PC-9 (cell line): ENCODE data around the gene CCDC85B. TPM values are rescaled to one million over a fixed set of nuclear protein-coding genes. Genes with fewer than 3 reads are reported as not detected.

Experiments
- BruUV-seq: library from RNA; stranded (reverse); fragments of 400-500 nt; replicated peaks from 2 replicates; lab custom pipeline; 2021; lab: Mats Ljungman, UMichigan
- CTCF ChIA-PET: fragments of 300-600 bp; sonication (Branson Sonifier 250); formaldehyde crosslinking; loops from one replicate; lab custom pipeline; 2022; ENCODE audit warnings: antibody characterized with exemption; lab: Charles Lee
- POLR2A ChIA-PET: fragments of 300-600 bp; sonication (Branson Sonifier 250); formaldehyde crosslinking; loops from one replicate; lab custom pipeline; 2022; ENCODE audit warnings: antibody characterized with exemption; ENCODE audit not compliant: unreplicated experiment; lab: Charles Lee
- DNase-seq, 2 experiments: peaks; one replicate each; pipeline versions ENCODE4 v3.0.0 to v3.0.0-alpha.2; 2015 to 2022; ENCODE audit warnings: mixed read lengths in 1 of 2
- H2AFZ ChIP-seq: fragments of 200-600 bp; sonication (generic); 2 replicates; pipeline ENCODE4 v1.8.1; 2017; ENCODE audit warnings: antibody characterized with exemption
- H3F3A ChIP-seq: fragments of 200-600 bp; sonication (generic); 2 replicates; pipeline ENCODE4 v1.8.1; 2017; ENCODE audit warnings: antibody characterized with exemption, mild to moderate bottlenecking, low read depth; ENCODE audit not compliant: insufficient read depth
- H3K27ac ChIP-seq: fragments of 200-600 bp; sonication (generic); 2 replicates; pipeline ENCODE4 v1.6.1; 2016; ENCODE audit warnings: mixed run types
- H3K27me3 ChIP-seq: fragments of 200-600 bp; sonication (generic); 2 replicates; pipeline ENCODE4 v1.6.1; 2016; ENCODE audit warnings: low read depth, mixed run types; ENCODE audit not compliant: insufficient read depth
- H3K36me3 ChIP-seq: fragments of 200-600 bp; sonication (generic); 2 replicates; pipeline ENCODE4 v1.6.1; 2016; ENCODE audit warnings: low read depth, mixed run types
- H3K4me1 ChIP-seq: fragments of 200-600 bp; sonication (generic); replicated peaks from 2 replicates; pipeline ENCODE4 v1.6.1; 2016; ENCODE audit warnings: mixed run types; ENCODE audit not compliant: insufficient read depth
- H3K4me2 ChIP-seq: fragments of 200-600 bp; sonication (generic); 2 replicates; pipeline ENCODE4 v1.6.1; 2017; ENCODE audit warnings: mixed run types
- H3K4me3 ChIP-seq: fragments of 200-600 bp; sonication (generic); 2 replicates; pipeline ENCODE4 v1.6.1; 2016; ENCODE audit warnings: mixed run types
- H3K79me2 ChIP-seq: fragments of 200-600 bp; sonication (generic); 2 replicates; pipeline ENCODE4 v1.6.1; 2017; ENCODE audit warnings: low read depth, mixed run types
- H3K9me2 ChIP-seq: fragments of 200-600 bp; sonication (generic); 2 replicates; pipeline ENCODE4 v1.8.1; 2017; ENCODE audit warnings: mild to moderate bottlenecking; ENCODE audit not compliant: insufficient read depth
- H3K9me3 ChIP-seq: fragments of 200-600 bp; sonication (generic); 2 replicates; pipeline ENCODE4 v1.8.1; 2016; ENCODE audit warnings: low read depth; ENCODE audit not compliant: insufficient read depth
- H4K20me1 ChIP-seq: fragments of 200-600 bp; sonication (generic); 2 replicates; pipeline ENCODE4 v1.8.1; 2017; ENCODE audit not compliant: insufficient read depth
- CTCF ChIP-seq: fragments of 200-600 bp; sonication (generic); conservative IDR thresholded peaks from 2 replicates; pipeline ENCODE4 v1.6.1; 2017; ENCODE audit warnings: mixed run types, antibody characterized with exemption, mild to moderate bottlenecking, moderate library complexity
- EZH2 ChIP-seq: fragments of 200-600 bp; sonication (generic); IDR thresholded peaks from 2 replicates; pipeline ENCODE4 v1.8.0; 2017; ENCODE audit warnings: antibody characterized with exemption, low read depth
- intact Hi-C: fragments of 100-400 bp; cut with micrococcal nuclease; formaldehyde crosslinking; loops from one replicate; pipeline ENCODE4 v1.10.0; 2022; ENCODE audit not compliant: unreplicated experiment
- total RNA-seq: library from RNA; stranded (reverse); gene quantifications from 2 replicates; pipeline ENCODE4 v1.2.3, GENCODE V29; 2021

The CCDC85B gene
- total RNA-seq, 1 experiment from 2014 or later = 45.0 TPM

GRCh38 chr11:65894034-65894591 lies 3.6 kb downstream of the CCDC85B start:
- Histone ChIP-seq H3K27ac (no peak overlapping the region), H3K27me3 (no peaks in the 10 kb centered on the region), H3K4me3 (no peak overlapping the region), H3K4me1 (peaks cover 44% of the 10 kb centered on the region), H2AFZ (no peak overlapping the region), H4K20me1 (peaks cover 55% of the 10 kb centered on the region), H3K79me2 (peaks cover 77% of the 10 kb centered on the region), H3K9me3 (no peaks in the 10 kb centered on the region), H3F3A (peaks cover 94% of the 10 kb centered on the region), H3K4me2 (0 out of 2 replicates have a peak overlapping the region, but pooled peaks have one; percentile 16), H3K9me2 (no peaks in the 10 kb centered on the region), H3K36me3 (peaks cover 27% of the 10 kb centered on the region)
- TF ChIP-seq EZH2 = no peak
- TF ChIP-seq CTCF = no peak
- ChIA-PET POLR2A (interaction anchor here (0.6 kb wide), 1 partner anchor 784 kb away, joined by 4 read pairs; the partner anchor contains the start of gene RBM4B), CTCF (no interaction called here)
- no TSS peak for BruUV-seq
- no peak for DNase-seq
- intact Hi-C loops = no loop called here

GRCh38 chr11:65895482-65895981 lies 5.1 kb downstream of the CCDC85B start:
- Histone ChIP-seq H3K9me3 (no peaks in the 10 kb centered on the region), H3K36me3 (peaks cover 27% of the 10 kb centered on the region), H3K27ac (peak overlapping the region; percentile 95), H4K20me1 (peaks cover 55% of the 10 kb centered on the region), H3F3A (peaks cover 83% of the 10 kb centered on the region), H3K4me3 (no peak overlapping the region), H3K27me3 (no peaks in the 10 kb centered on the region), H3K4me2 (peak overlapping the region; percentile 91), H3K4me1 (peaks cover 33% of the 10 kb centered on the region), H3K79me2 (peaks cover 86% of the 10 kb centered on the region), H2AFZ (no peak overlapping the region), H3K9me2 (no peaks in the 10 kb centered on the region)
- CTCF ChIA-PET = interaction anchor here (0.6 to 0.9 kb wide), 2 partner anchors 9 to 21 kb away, joined by 4 to 6 read pairs; no protein-coding TSS in a partner anchor
- TF ChIP-seq EZH2 = no peak
- no peak for TF ChIP-seq CTCF
- no peak for DNase-seq
- intact Hi-C loops = no loop called here
- BruUV-seq = no TSS peak
- POLR2A ChIA-PET = interaction anchor here (0.7 kb wide), 1 partner anchor 36 kb away, joined by 6 read pairs; no protein-coding TSS in a partner anchor

GRCh38 chr11:65896034-65896999 lies 5.8 kb downstream of the CCDC85B start:
- peaks cover 53% of the 10 kb centered on the region for H4K20me1 ChIP-seq
- no peak for DNase-seq
- peak overlapping the region; percentile 95 for H3K27ac ChIP-seq
- no peaks in the 10 kb centered on the region for H3K9me2 ChIP-seq
- peak overlapping the region; percentile 91 for H3K4me2 ChIP-seq
- H3K4me1 ChIP-seq = peaks cover 40% of the 10 kb centered on the region
- TF ChIP-seq CTCF (no peak), EZH2 (no peak)
- no peaks in the 10 kb centered on the region for H3K9me3 ChIP-seq
- peaks cover 83% of the 10 kb centered on the region for H3F3A ChIP-seq
- H3K4me3 ChIP-seq = no peak overlapping the region
- CTCF ChIA-PET = interaction anchor here (0.6 to 1.3 kb wide), 3 partner anchors 8 to 20 kb away, joined by 4 to 6 read pairs (median 4); partner anchors contain the start of gene FIBP
- no peak overlapping the region for H2AFZ ChIP-seq
- BruUV-seq = no TSS peak
- peaks cover 83% of the 10 kb centered on the region for H3K79me2 ChIP-seq
- H3K36me3 ChIP-seq = peaks cover 27% of the 10 kb centered on the region
- no peaks in the 10 kb centered on the region for H3K27me3 ChIP-seq
- POLR2A ChIA-PET = interaction anchor here (0.7 kb wide), 1 partner anchor 9 kb away, joined by 4 read pairs; no protein-coding TSS in a partner anchor
- intact Hi-C loops = no loop called here
